HepG2 (cell line): ENCODE data around the gene PARD3. TPM values are rescaled to one million over a fixed set of nuclear protein-coding genes. Genes with fewer than 3 reads are reported as not detected.

ENCODE experiments used
- ATAC-seq: fragments of 200-7000 bp; cut with Tn5 transposase; 3 replicates; pipeline ENCODE4 v1.9.1; 2020; ENCODE audit warnings: mild to moderate bottlenecking, moderate library complexity
- BruUV-seq: library from RNA; stranded (reverse); fragments of 400-500 nt; replicated peaks from 2 replicates; lab custom pipeline; 2021; lab: Mats Ljungman, UMichigan
- CTCF ChIA-PET: fragments of 300-600 bp; formaldehyde crosslinking; extraction: SDS; loops from one replicate; lab custom pipeline; 2021; ENCODE audit warnings: low total read pairs, inconsistent platforms, low intra/inter-chr PET ratio; lab: Yijun Ruan, JAX
- POLR2A ChIA-PET: fragments of 350-600 bp; sonication (Branson Sonifier 250); formaldehyde crosslinking; loops from one replicate; lab custom pipeline; 2020; ENCODE audit warnings: antibody characterized with exemption, inconsistent platforms; lab: Yijun Ruan, JAX
- DNase-seq: peaks from one replicate; pipeline ENCODE4 v3.0.0-alpha.2; 2015; ENCODE audit warnings: low spot score
- FAIRE-seq: peaks from 3 replicates; lab custom pipeline; 2011; peaks lifted over from hg19 to GRCh38; lab: Jason Lieb, UNC
- H2AFZ ChIP-seq: one replicate; pipeline ENCODE4 v1.6.1; 2011; ENCODE audit warnings: low read length, inconsistent platforms
- H3K27ac ChIP-seq: fragments of 300-600 bp; 3 replicates; pipeline ENCODE4 v1.8.0; 2011; ENCODE audit warnings: mixed run types, mild to moderate bottlenecking, mixed read lengths, low read length, inconsistent platforms; ENCODE audit not compliant: insufficient read depth; ENCODE audit errors: extremely low read length
- H3K27me3 ChIP-seq, 2 experiments: fragments of 200-600 bp in 1 of 2; 2 replicates in 1 of 2; 3 replicates in 1 of 2; pipeline versions ENCODE4 v1.6.0 to v1.8.0; 2011; ENCODE audit warnings: low read length in 2 of 2, mild to moderate bottlenecking in 2 of 2, moderate library complexity in 2 of 2, inconsistent platforms in 1 of 2; ENCODE audit not compliant: insufficient read depth in 2 of 2, control insufficient read depth in 1 of 2
- H3K36me3 ChIP-seq, 2 experiments: fragments of 200-600 bp in 1 of 2; replicated peaks in 1 of 2; 2 replicates in 1 of 2; 3 replicates in 1 of 2; pipeline versions ENCODE4 v1.5.1 to v1.8.0; 2011; ENCODE audit warnings: low read length in 2 of 2, inconsistent platforms in 1 of 2; ENCODE audit not compliant: insufficient read depth in 2 of 2, control insufficient read depth in 1 of 2
- H3K4me1 ChIP-seq: 2 replicates; pipeline ENCODE4 v1.5.1; 2012; ENCODE audit warnings: low read length, inconsistent platforms; ENCODE audit not compliant: insufficient read depth
- H3K4me2 ChIP-seq: 2 replicates; pipeline ENCODE4 v1.6.0; 2011; ENCODE audit warnings: low read depth, low read length, inconsistent platforms
- H3K4me3 ChIP-seq, 3 experiments: fragments of 200-600 bp in 1 of 3; sonication (generic), shearing (Covaris generic) in 1 of 3; replicated peaks in 1 of 3; 2 replicates each; pipeline ENCODE4 v1.5.1; 2011 to 2016; ENCODE audit warnings: low read length in 3 of 3, inconsistent platforms in 2 of 3, low read depth in 2 of 3, mild to moderate bottlenecking in 2 of 3, control low read depth in 1 of 3, mixed read lengths in 1 of 3; ENCODE audit not compliant: insufficient read depth in 1 of 3
- H3K79me2 ChIP-seq: one replicate; pipeline ENCODE4 v1.6.1; 2011; ENCODE audit warnings: low read length, inconsistent platforms; ENCODE audit not compliant: insufficient read depth
- H3K9ac ChIP-seq: 2 replicates; pipeline ENCODE4 v1.6.0; 2011; ENCODE audit warnings: mild to moderate bottlenecking, low read depth, low read length, inconsistent platforms; ENCODE audit not compliant: insufficient read depth
- H3K9me3 ChIP-seq: 2 replicates; pipeline ENCODE4 v1.5.1; 2012; ENCODE audit warnings: mild to moderate bottlenecking, low read length
- H4K20me1 ChIP-seq: 2 replicates; pipeline ENCODE4 v1.6.0; 2011; ENCODE audit warnings: inconsistent platforms, mild to moderate bottlenecking, low read length, moderate library complexity; ENCODE audit not compliant: insufficient read depth
- ATM ChIP-seq: fragments of 450-650 bp; IDR thresholded peaks from 2 replicates; pipeline ENCODE4 v1.7.1; 2017; ENCODE audit warnings: mild to moderate bottlenecking, borderline replicate concordance
- CBX5 ChIP-seq: sonication (generic); formaldehyde crosslinking; IDR thresholded peaks from 2 replicates; pipeline ENCODE4 v1.4.0; 2020; ENCODE audit warnings: missing genetic modification reagents, borderline replicate concordance
- GZF1 ChIP-seq: sonication (generic); formaldehyde crosslinking; IDR thresholded peaks from 2 replicates; pipeline ENCODE4 v1.5.1; 2020; ENCODE audit warnings: mild to moderate bottlenecking, missing genetic modification reagents
- SALL1 ChIP-seq: sonication (generic); formaldehyde crosslinking; IDR thresholded peaks from 2 replicates; pipeline ENCODE4 v1.8.0; 2022; ENCODE audit warnings: mild to moderate bottlenecking, missing genetic modification reagents
- SPEN ChIP-seq: sonication (generic); formaldehyde crosslinking; IDR thresholded peaks from 2 replicates; pipeline ENCODE4 v1.5.1; 2020; ENCODE audit warnings: low read depth, mild to moderate bottlenecking, missing genetic modification reagents
- TFDP2 ChIP-seq: sonication (generic); formaldehyde crosslinking; IDR thresholded peaks from 2 replicates; pipeline ENCODE4 v1.4.0; 2020; ENCODE audit warnings: missing genetic modification reagents
- ZBTB40 ChIP-seq, 2 experiments: fragments of 450-650 bp in 1 of 2; sonication (generic) in 1 of 2; formaldehyde crosslinking in 1 of 2; IDR thresholded peaks; 2 replicates each; pipeline versions ENCODE4 v1.6.1 to v1.8.0; 2016 to 2022; ENCODE audit warnings: antibody characterized with exemption in 1 of 2, mild to moderate bottlenecking in 1 of 2, missing genetic modification reagents in 1 of 2
- ZIK1 ChIP-seq: sonication (generic); formaldehyde crosslinking; IDR thresholded peaks from 2 replicates; pipeline ENCODE4 v1.5.0; 2020; ENCODE audit warnings: mild to moderate bottlenecking, low read depth, missing genetic modification reagents, borderline replicate concordance
- ZMYM2 ChIP-seq: sonication (generic); formaldehyde crosslinking; IDR thresholded peaks from 2 replicates; pipeline ENCODE4 v1.8.0; 2022; ENCODE audit warnings: mild to moderate bottlenecking, missing genetic modification reagents
- ZNF335 ChIP-seq: sonication (generic); formaldehyde crosslinking; IDR thresholded peaks from 2 replicates; pipeline ENCODE4 v1.4.0; 2020; ENCODE audit warnings: missing genetic modification reagents
- ZNF343 ChIP-seq: sonication (generic); formaldehyde crosslinking; IDR thresholded peaks from 2 replicates; pipeline ENCODE4 v1.4.0; 2020; ENCODE audit warnings: mild to moderate bottlenecking, missing genetic modification reagents
- WGBS: methylation state at CpG from one replicate; pipeline ENCODE4 v1.1.6; 2017; ENCODE audit warnings: low lambda C conversion rate; 5-methylcytosine and 5-hydroxymethylcytosine counted together
- in situ Hi-C: cut with HindIII; loops from 2 replicates; pipeline ENCODE4 v1.10.0; 2017; ENCODE audit warnings: low pct_unique_long_range_greater_than_20kb; ENCODE audit not compliant: extremely low pct_ligation_motif_present
- intact Hi-C: fragments of 100-400 bp; cut with micrococcal nuclease; formaldehyde crosslinking; loops from one replicate; pipeline ENCODE4 v1.10.0; 2022; ENCODE audit not compliant: unreplicated experiment
- polyA plus RNA-seq, 8 experiments: library from polyadenylated mRNA; depleted of rRNA in 3 of 8; stranded (reverse) in 7 of 8; unstranded in 1 of 8; fragments of >200 nt; fragmentation: Illumina TruSeq in 4 of 8; extraction: Trizol in 4 of 8; gene quantifications; 2 replicates each; pipeline versions ENCODE4 v1.2.1 to v1.2.3, GENCODE V29; 2011 to 2016; ENCODE audit warnings: low read depth in 4 of 8, missing spikeins in 1 of 8, mixed read lengths in 1 of 8; ENCODE audit not compliant: insufficient read depth in 1 of 8
- total RNA-seq, 5 experiments: library from RNA; depleted of rRNA; stranded (reverse); fragments of >200 nt; fragmentation: Illumina TruSeq; extraction: Trizol; gene quantifications; 2 replicates each; pipeline ENCODE4 v1.2.3, GENCODE V29; 2016; ENCODE audit warnings: low read depth in 1 of 5
- TF ChIP-seq, protein P1 (sequence below): sonication (generic); formaldehyde crosslinking; IDR thresholded peaks from 2 replicates; pipeline ENCODE4 v1.5.1; 2020; ENCODE audit warnings: mild to moderate bottlenecking, missing genetic modification reagents, borderline replicate concordance

Gene PARD3
- total and polyA plus RNA-seq, 2 of the 13 experiments (the other 11 are each of a cell fraction or from before 2014, with no cell fraction given), result 40.9 to 60.0 TPM

DNA sequence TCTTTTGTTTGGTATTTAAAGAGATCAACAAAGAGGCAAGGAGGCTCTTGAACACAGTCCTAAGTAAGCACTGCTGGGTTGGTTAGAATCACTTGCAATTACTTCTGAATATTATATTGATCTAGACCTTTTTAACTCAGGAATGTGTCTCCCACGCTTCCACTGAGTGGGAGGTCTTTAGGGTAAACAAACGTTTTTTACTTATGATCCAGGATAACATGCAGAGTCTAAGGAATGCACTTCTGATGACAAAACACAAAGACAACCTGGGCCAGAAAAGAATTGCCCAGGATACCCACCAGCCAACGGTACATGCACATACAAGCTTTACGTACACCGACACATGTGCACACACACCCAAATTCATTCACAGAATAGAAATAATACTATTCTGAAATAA, 626.9 kb downstream of the PARD3 start (continued):
- TF ChIP-seq TFDP2, result no peak
- TF ChIP-seq ZIK1 (CRISPR knock-in tag), result no peak
- no peak for TF ChIP-seq ZMYM2 (CRISPR knock-in tag)

DNA sequence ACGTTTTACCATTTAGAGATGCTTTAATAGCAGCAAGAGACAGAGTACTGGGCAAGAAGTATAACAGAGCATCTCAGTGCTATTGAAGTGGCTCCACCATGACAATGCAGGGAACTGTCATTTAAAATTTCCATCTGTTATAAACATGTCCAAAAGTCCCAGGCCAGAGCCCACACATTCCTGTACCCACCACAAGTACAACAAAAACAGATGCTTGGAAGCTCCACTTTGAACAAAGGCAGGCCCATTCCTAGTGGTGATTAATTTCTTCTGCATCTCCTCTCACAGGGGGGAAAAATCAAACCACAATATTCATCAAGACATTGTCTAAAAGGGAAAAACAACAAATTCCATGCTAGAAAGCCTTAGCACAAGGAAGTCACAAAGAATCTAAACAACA, 627.9 kb downstream of the PARD3 start:
- in situ Hi-C loops (no loop called here), intact Hi-C loops (no loop called here)
- ChIA-PET CTCF (no interaction called here), POLR2A (no interaction called here)
- ATAC-seq, result no peak
- H3K9me3 ChIP-seq, result no peaks in the 10 kb centered on the region
- H3K4me1 ChIP-seq, result peaks cover 46% of the 10 kb centered on the region
- BruUV-seq, result no TSS peak
- no peaks in the 10 kb centered on the region for H3K27me3 ChIP-seq
- no peak overlapping the region for H3K4me2 ChIP-seq
- FAIRE-seq, result no peak
- no peak overlapping the region for H3K9ac ChIP-seq
- no peak overlapping the region for H3K4me3 ChIP-seq
- 92% methylated on average over 1 of the region's 1 CpG for WGBS
- no peak overlapping the region for H3K27ac ChIP-seq
- DNase-seq, result no peak
- no peaks in the 10 kb centered on the region for H3K36me3 ChIP-seq
- H4K20me1 ChIP-seq, result no peaks in the 10 kb centered on the region
- H3K79me2 ChIP-seq, result no peaks in the 10 kb centered on the region
- H2AFZ ChIP-seq, result no peak overlapping the region
- TF ChIP-seq ATM (no peak), ZBTB40 (IDR thresholded peaks at IDR 0.05) (no peak), ZBTB40 (CRISPR knock-in tag; IDR thresholded peaks at IDR 0.05) (no peak), ZNF343 (CRISPR knock-in tag) (no peak), ZNF335 (CRISPR knock-in tag) (no peak), GZF1 (CRISPR knock-in tag) (no peak), SALL1 (CRISPR knock-in tag) (no peak), CBX5 (CRISPR knock-in tag) (no peak), SPEN (CRISPR knock-in tag) (no peak)
- TF ChIP-seq, protein P1, sequence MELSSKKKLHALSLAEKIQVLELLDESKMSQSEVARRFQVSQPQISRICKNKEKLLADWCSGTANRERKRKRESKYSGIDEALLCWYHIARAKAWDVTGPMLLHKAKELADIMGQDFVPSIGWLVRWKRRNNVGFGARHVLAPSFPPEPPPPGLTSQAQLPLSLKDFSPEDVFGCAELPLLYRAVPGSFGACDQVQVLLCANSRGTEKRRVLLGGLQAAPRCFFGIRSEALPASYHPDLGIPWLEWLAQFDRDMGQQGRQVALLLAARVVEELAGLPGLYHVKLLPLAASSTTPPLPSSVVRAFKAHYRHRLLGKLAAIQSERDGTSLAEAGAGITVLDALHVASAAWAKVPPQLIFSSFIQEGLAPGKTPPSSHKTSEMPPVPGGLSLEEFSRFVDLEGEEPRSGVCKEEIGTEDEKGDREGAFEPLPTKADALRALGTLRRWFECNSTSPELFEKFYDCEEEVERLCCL (CRISPR knock-in tag), result no peak
